Activated naive CD8-positive, alpha-beta T cell treated with anti-CD3 and anti-CD28 coated beads for 36 hours (primary cell): Measurements from ENCODE around the gene DAAM2. TPM values are rescaled to one million over a fixed set of nuclear protein-coding genes. Genes with fewer than 3 reads are reported as not detected.

Experiments
- DNase-seq: peaks from one replicate; pipeline ENCODE4 v3.0.0; 2021
- H3K27ac Mint-ChIP-seq: one replicate; pipeline ENCODE4 v1.8.0; 2022; ENCODE audit warnings: mild to moderate bottlenecking, moderate library complexity, mixed read lengths
- H3K27me3 Mint-ChIP-seq: one replicate; pipeline ENCODE4 v1.8.0; 2022; ENCODE audit warnings: mild to moderate bottlenecking, mixed read lengths
- H3K36me3 Mint-ChIP-seq: one replicate; pipeline ENCODE4 v1.8.0; 2021; ENCODE audit warnings: mild to moderate bottlenecking, mixed read lengths
- H3K4me1 Mint-ChIP-seq: one replicate; pipeline ENCODE4 v1.8.0; 2021; ENCODE audit warnings: mixed read lengths
- H3K4me3 Mint-ChIP-seq: one replicate; pipeline ENCODE4 v1.8.0; 2022; ENCODE audit warnings: mild to moderate bottlenecking, moderate library complexity, mixed read lengths
- H3K9me3 Mint-ChIP-seq: one replicate; pipeline ENCODE4 v1.8.0; 2022; ENCODE audit warnings: mixed read lengths
- total RNA-seq, 2 experiments: library from RNA; stranded (reverse); gene quantifications; one replicate each; pipeline ENCODE4 v1.2.3, GENCODE V29; 2021

DAAM2 gene
- total RNA-seq, 2 experiments from 2014 or later: not detected

DNA sequence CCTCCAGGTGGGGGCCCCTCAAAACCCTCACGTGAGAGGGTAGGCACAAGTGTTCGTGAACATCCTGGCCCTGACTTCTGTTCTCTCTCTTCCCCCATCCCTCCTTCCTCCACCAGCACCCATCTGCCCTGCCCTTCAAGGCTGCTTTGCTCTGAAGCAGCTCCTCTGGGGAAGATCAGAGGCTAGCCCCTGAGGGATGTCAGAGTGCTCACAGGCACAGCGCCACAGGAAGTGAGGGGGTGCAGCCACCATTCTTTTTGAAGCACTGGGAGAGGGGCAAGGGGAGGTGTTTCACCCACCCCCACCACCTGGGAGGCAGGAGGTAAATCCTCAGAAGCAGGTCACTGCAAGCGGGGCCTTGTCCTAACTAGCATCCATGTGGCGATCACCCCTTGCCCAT is 130.6 kb downstream of the DAAM2 start:
- Mint-ChIP-seq H3K27me3 (no peaks in the 10 kb centered on the region), H3K4me3 (no peak overlapping the region), H3K9me3 (peaks cover 5% of the 10 kb centered on the region), H3K4me1 (peaks cover 10% of the 10 kb centered on the region), H3K36me3 (peaks cover 6% of the 10 kb centered on the region), H3K27ac (no peak overlapping the region)
- no peak for DNase-seq

- Mint-ChIP-seq H3K4me1 (peaks cover 10% of the 10 kb centered on the region), H3K4me3 (no peak overlapping the region), H3K27ac (no peak overlapping the region), H3K9me3 (peaks cover 5% of the 10 kb centered on the region), H3K36me3 (peaks cover 6% of the 10 kb centered on the region), H3K27me3 (no peaks in the 10 kb centered on the region)
- no peak for DNase-seq
Measured at GRCh38 chr6:39923394-39923793, 131.2 kb downstream of the DAAM2 start.

DNA sequence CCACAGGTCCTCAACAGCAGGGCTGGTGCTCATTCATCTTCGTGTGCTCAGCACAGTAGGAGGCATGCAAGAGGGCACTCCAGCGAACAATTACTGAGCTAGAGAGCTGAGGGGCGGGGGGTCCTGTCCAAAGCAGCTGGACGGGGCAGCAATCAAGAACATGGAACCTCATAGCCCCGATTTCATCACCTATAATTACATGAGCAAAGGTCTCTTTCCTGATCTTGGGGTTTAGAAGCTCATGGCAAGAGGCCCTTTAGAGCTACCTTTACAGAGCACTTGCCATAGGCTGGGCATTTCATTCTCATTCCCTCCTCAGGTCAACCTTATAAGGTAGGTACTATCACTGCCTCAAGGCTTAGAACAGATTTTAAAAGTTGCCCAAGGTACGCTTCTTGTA is 131.7 kb downstream of the DAAM2 start:
- Mint-ChIP-seq H3K9me3 (peaks cover 5% of the 10 kb centered on the region), H3K36me3 (peaks cover 6% of the 10 kb centered on the region), H3K4me3 (no peak overlapping the region), H3K4me1 (peaks cover 10% of the 10 kb centered on the region), H3K27me3 (no peaks in the 10 kb centered on the region), H3K27ac (no peak overlapping the region)
- no peak for DNase-seq

GRCh38 chr6:39924283-39924682 is 132.1 kb downstream of the DAAM2 start:
- H3K4me3 Mint-ChIP-seq: no peak overlapping the region
- peaks cover 5% of the 10 kb centered on the region for H3K9me3 Mint-ChIP-seq
- peaks cover 6% of the 10 kb centered on the region for H3K36me3 Mint-ChIP-seq
- H3K4me1 Mint-ChIP-seq: peaks cover 10% of the 10 kb centered on the region
- H3K27me3 Mint-ChIP-seq: no peaks in the 10 kb centered on the region
- no peak overlapping the region for H3K27ac Mint-ChIP-seq
- DNase-seq: no peak

GRCh38 chr6:39925191-39925930 is 133.2 kb downstream of the DAAM2 start:
- H3K9me3 Mint-ChIP-seq: peaks cover 5% of the 10 kb centered on the region
- H3K4me1 Mint-ChIP-seq: peaks cover 10% of the 10 kb centered on the region
- H3K27ac Mint-ChIP-seq: no peak overlapping the region
- DNase-seq: no peak
- peaks cover 6% of the 10 kb centered on the region for H3K36me3 Mint-ChIP-seq
- no peaks in the 10 kb centered on the region for H3K27me3 Mint-ChIP-seq
- no peak overlapping the region for H3K4me3 Mint-ChIP-seq

GRCh38 chr6:39925931-39926290 is 133.7 kb downstream of the DAAM2 start:
- no peak overlapping the region for H3K4me3 Mint-ChIP-seq
- peaks cover 6% of the 10 kb centered on the region for H3K36me3 Mint-ChIP-seq
- H3K27me3 Mint-ChIP-seq: no peaks in the 10 kb centered on the region
- no peak for DNase-seq
- H3K9me3 Mint-ChIP-seq: peaks cover 5% of the 10 kb centered on the region
- no peak overlapping the region for H3K27ac Mint-ChIP-seq
- H3K4me1 Mint-ChIP-seq: peaks cover 10% of the 10 kb centered on the region

DNA sequence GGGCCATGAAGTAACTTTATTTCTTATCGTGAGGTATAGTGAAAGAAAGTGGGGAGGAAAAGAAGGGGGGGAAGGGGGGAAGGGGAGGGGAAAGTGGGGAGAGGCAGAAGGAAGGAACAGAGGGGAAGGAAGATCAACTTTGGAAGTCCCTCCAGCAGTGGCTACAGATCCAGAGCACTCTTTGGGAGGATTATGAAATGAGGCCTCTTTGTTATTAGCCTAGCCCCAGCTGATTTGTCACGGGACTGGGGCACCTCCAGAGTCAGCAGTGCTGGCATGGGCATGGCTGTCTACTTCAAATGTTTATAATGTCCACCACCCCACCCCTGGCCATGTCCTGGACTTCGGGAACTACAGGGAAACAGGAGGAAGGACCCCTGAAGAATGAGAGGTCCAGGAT is 134.5 kb downstream of the DAAM2 start:
- Mint-ChIP-seq H3K36me3 (peaks cover 6% of the 10 kb centered on the region), H3K27ac (no peak overlapping the region), H3K27me3 (no peaks in the 10 kb centered on the region), H3K4me1 (peaks cover 10% of the 10 kb centered on the region), H3K4me3 (no peak overlapping the region), H3K9me3 (peaks cover 5% of the 10 kb centered on the region)
- no peak for DNase-seq

DNA sequence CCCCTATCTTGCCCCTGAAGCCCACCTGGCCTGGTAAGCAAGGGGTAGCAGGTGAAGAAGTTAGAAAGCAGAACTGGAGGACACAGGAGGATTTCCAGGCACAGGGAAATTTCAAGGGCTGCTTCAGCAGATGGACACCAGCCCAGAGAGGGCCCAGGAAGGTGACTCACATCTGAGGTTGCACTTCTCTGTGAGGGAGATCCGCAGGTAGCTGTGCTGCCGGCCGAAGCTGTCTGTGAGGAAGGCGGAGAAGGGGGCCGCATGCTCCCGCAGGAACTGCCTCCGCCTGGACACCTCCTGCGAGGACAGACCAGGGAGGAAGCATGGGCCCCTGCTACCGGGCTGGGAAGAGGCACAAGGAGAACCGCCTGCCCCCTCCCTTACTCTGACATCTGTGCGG is 135.0 kb downstream of the DAAM2 start:
- H3K4me1 Mint-ChIP-seq: peaks cover 10% of the 10 kb centered on the region
- H3K9me3 Mint-ChIP-seq: peaks cover 5% of the 10 kb centered on the region
- no peak overlapping the region for H3K4me3 Mint-ChIP-seq
- peaks cover 6% of the 10 kb centered on the region for H3K36me3 Mint-ChIP-seq
- no peak overlapping the region for H3K27ac Mint-ChIP-seq
- H3K27me3 Mint-ChIP-seq: no peaks in the 10 kb centered on the region
- DNase-seq: no peak

DNA sequence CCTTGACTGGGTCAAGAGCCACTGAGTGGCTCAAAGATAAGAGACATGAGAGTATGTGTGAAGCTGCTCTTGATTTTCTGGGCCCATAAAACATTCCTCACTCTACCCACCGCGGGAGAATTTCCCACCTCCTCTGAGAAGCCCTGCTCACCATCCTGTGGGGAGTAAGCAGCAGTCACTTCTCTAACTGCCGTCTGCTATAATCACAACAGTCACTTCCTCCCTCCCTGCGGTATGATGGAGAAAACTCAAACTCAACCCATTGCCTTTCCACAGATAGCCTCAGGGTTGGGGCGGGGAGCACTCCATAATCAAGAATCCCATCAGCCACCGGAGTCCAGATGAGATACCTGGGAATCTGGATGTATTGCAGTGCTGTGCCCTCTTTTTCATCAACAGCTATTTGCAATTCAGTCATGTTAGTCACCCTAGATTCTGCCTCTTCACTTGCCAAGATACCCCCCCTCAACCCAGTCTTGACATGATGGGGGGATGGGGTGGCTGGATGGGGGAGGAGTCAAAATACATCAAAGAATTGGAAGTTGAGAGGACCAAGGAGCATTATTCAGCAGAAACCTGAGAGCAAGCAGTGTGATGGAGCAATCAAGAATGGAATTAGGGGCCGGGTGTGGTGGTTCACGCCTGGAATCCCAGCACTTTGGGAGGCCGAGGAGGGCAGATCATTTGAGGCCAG is 137.0 kb downstream of the DAAM2 start:
- H3K36me3 Mint-ChIP-seq: peaks cover 6% of the 10 kb centered on the region
- H3K4me1 Mint-ChIP-seq: peaks cover 17% of the 10 kb centered on the region
- DNase-seq: no peak
- no peak overlapping the region for H3K27ac Mint-ChIP-seq
- no peak overlapping the region for H3K4me3 Mint-ChIP-seq
- peaks cover 5% of the 10 kb centered on the region for H3K9me3 Mint-ChIP-seq
- H3K27me3 Mint-ChIP-seq: no peaks in the 10 kb centered on the region

DNA sequence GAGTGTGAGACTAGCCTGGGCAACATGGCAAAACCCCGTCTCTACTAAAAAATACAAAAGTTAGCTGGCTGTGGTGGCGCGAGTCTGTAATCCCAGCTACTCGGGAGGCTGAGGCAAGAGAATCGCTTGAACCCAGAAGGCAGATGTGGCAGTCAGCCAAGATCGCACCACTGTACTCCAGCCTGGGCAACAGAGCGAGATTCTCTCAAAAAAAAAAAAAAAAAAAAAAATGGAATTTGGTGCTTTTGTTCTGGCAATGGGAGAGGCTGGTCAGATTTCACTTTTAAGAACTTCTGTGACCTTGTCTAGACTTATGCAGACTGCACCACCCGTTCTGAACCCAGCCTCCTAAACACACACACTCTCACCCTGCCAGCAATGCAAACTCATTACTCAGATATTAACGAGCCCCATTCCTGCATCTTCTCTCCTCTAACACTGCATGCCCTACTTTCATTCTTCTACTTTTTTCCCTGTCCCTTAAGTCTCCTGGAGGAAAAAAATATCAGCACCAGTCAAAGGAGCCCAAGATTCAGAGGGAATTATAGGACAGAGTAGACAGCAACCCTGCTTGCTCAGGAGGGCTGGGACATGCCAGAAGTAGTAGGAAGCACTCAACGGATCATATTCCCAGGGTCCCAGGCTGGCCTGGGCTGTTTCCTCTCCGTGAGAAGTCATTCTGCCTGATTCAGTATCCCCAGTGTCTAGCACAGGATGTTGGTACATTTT is 137.7 kb downstream of the DAAM2 start:
- Mint-ChIP-seq H3K27ac (no peak overlapping the region), H3K27me3 (no peaks in the 10 kb centered on the region), H3K4me3 (no peak overlapping the region), H3K36me3 (peaks cover 5% of the 10 kb centered on the region), H3K9me3 (peaks cover 5% of the 10 kb centered on the region), H3K4me1 (peaks cover 21% of the 10 kb centered on the region)
- DNase-seq: no peak

GRCh38 chr6:39930540-39930939 is 138.4 kb downstream of the DAAM2 start:
- Mint-ChIP-seq H3K27ac (no peak overlapping the region), H3K36me3 (peaks cover 5% of the 10 kb centered on the region), H3K27me3 (no peaks in the 10 kb centered on the region), H3K4me3 (no peak overlapping the region), H3K9me3 (peaks cover 5% of the 10 kb centered on the region), H3K4me1 (peaks cover 21% of the 10 kb centered on the region)
- DNase-seq: no peak

- no peaks in the 10 kb centered on the region for H3K27me3 Mint-ChIP-seq
- H3K4me3 Mint-ChIP-seq: no peak overlapping the region
- H3K36me3 Mint-ChIP-seq: no peaks in the 10 kb centered on the region
- H3K4me1 Mint-ChIP-seq: peaks cover 16% of the 10 kb centered on the region
- no peak overlapping the region for H3K27ac Mint-ChIP-seq
- DNase-seq: no peak
- no peaks in the 10 kb centered on the region for H3K9me3 Mint-ChIP-seq
Measured at GRCh38 chr6:39931607-39932006, 139.4 kb downstream of the DAAM2 start.

GRCh38 chr6:39932386-39932910 is 140.3 kb downstream of the DAAM2 start:
- Mint-ChIP-seq H3K27ac (no peak overlapping the region), H3K36me3 (no peaks in the 10 kb centered on the region), H3K4me1 (peaks cover 16% of the 10 kb centered on the region), H3K27me3 (no peaks in the 10 kb centered on the region), H3K9me3 (no peaks in the 10 kb centered on the region), H3K4me3 (no peak overlapping the region)
- no peak for DNase-seq

- peak overlapping the region; percentile 79 for H3K4me3 Mint-ChIP-seq
- peaks cover 16% of the 10 kb centered on the region for H3K4me1 Mint-ChIP-seq
- no peaks in the 10 kb centered on the region for H3K27me3 Mint-ChIP-seq
- no peaks in the 10 kb centered on the region for H3K36me3 Mint-ChIP-seq
- no peak overlapping the region for H3K27ac Mint-ChIP-seq
- no peaks in the 10 kb centered on the region for H3K9me3 Mint-ChIP-seq
- DNase-seq: no peak
Measured at GRCh38 chr6:39933669-39934130, 141.5 kb downstream of the DAAM2 start.

DNA sequence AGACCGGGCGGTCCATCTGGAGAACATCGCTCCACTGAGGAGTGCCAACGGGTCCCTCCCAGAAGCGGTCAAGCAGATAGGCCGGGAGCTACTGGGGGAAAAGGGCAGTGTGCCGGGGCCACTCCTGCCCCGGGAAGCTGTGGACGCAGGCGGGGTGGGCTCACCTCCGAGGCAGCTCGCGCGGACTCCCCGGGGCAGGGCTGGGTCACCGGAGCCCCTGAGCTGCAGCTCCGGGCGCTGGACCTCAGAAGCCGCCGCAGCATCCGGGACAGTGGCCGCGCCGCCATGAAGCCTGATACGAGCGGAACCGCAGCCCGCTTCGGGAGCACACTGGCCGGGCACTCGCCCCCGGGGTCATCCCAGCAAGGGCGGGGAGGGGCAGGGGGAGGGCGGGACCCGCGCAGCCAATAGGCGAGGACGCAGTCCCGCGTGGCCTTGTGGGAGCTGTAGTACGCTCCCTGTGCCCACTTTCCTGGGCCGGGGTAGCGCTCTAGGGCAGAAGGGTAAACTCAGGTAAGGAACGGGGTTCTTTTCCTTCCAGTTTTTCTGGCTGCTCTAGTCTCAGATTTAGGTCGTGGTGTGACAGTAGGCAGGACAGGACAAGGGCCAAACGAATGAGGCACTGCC is 142.1 kb downstream of the DAAM2 start, which contains the start of gene MOCS1:
Gene MOCS1 (minus strand): TSS at position 332 of the 627 bp plus-strand sequence. CDS start 45 bp downstream, at position 287.
- Mint-ChIP-seq H3K36me3 (no peaks in the 10 kb centered on the region), H3K4me1 (peaks cover 16% of the 10 kb centered on the region), H3K27me3 (no peaks in the 10 kb centered on the region), H3K27ac (no peak within 1 kb of the TSS), H3K9me3 (no peaks in the 10 kb centered on the region), H3K4me3 (peak within 1 kb of the TSS; percentile 79)
- peak; percentile 55 for DNase-seq
